OCI-LY1 (cell line): ENCODE data around the gene U2AF1L4.

Experiments
- CTCF ChIP-seq: fragments of 200-600 bp; sonication (generic), shearing (Covaris generic); IDR thresholded peaks from 2 replicates; pipeline ENCODE4 v1.5.1; 2017; ENCODE audit warnings: mild to moderate bottlenecking, antibody characterized with exemption, low read length, moderate library complexity, mixed read lengths
- EZH2 ChIP-seq: fragments of 200-600 bp; sonication (generic), shearing (Covaris generic); IDR thresholded peaks from 2 replicates; pipeline ENCODE4 v1.8.0; 2017; ENCODE audit warnings: borderline replicate concordance, mixed run types, mild to moderate bottlenecking, antibody characterized with exemption, low read length, moderate library complexity, mixed read lengths

- TF ChIP-seq EZH2, result no peak
- TF ChIP-seq CTCF, result no peak
These were observed 44.2 kb upstream of the U2AF1L4 start for GRCh38 chr19:35789195-35789977.
